Measurements from ENCODE around the gene CAMK2B. TPM values are rescaled to one million over a fixed set of nuclear protein-coding genes. Genes with fewer than 3 reads are reported as not detected.

Gene CAMK2B
- total and polyA plus RNA-seq, 2 of the 13 experiments (the other 11 are each of a cell fraction or from before 2014, with no cell fraction given), result 0.27 to 0.48 TPM

DNA sequence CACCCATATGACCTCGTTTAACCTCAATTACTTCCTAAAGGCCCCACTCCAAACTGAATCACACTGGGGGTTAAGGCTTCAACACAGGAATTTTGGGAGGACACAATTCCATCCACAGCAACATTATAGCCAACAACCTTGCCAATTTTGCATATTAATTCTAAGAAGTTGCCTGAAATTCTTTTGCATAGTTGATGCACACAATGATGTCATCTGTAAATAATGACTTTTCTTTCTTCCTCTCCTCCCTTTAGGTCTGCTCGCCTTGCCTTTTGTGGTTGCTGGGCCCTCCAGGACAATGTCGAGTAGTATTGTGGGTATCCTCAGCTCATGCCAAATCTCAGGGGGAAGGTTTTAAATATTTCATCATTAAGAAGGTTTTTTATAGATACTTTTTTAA lies 16.0 kb upstream of the CAMK2B start:
- Histone ChIP-seq H3K27ac (ENCODE audit: extremely low read length, insufficient read depth, low read length) (no peak overlapping the region), H3K36me3 (replicated peaks in 1 of 2; ENCODE audit: control insufficient read depth in 1 of 2, insufficient read depth in 2 of 2, low read length in 2 of 2) (no peaks in the 10 kb centered on the region), H3K9ac (ENCODE audit: insufficient read depth, low read depth, low read length) (no peak overlapping the region), H2AFZ (ENCODE audit: low read length) (no peak overlapping the region), H3K4me3 (replicated peaks in 1 of 3; ENCODE audit: insufficient read depth in 1 of 3, low read depth in 2 of 3, low read length in 3 of 3) (no peak overlapping the region), H3K4me1 (ENCODE audit: insufficient read depth, low read length) (no peaks in the 10 kb centered on the region), H3K4me2 (ENCODE audit: low read depth, low read length) (no peak overlapping the region), H3K79me2 (ENCODE audit: insufficient read depth, low read length) (no peaks in the 10 kb centered on the region), H3K9me3 (ENCODE audit: low read length) (no peaks in the 10 kb centered on the region), H3K27me3 (ENCODE audit: control insufficient read depth in 1 of 2, insufficient read depth in 2 of 2, low read length in 2 of 2) (peaks cover under 1 to 3% of the 10 kb centered on the region in 2 experiments; a peak in 3 of 5 replicates), H4K20me1 (ENCODE audit: insufficient read depth, low read length) (no peaks in the 10 kb centered on the region)
- intact Hi-C loops (cut with micrococcal nuclease; ENCODE audit: unreplicated experiment) (no loop called here), in situ Hi-C loops (cut with HindIII; ENCODE audit: extremely low pct_ligation_motif_present, low pct_unique_long_range_greater_than_20kb) (no loop called here)
- 11% methylated on average over 3 of the region's 3 CpGs for WGBS (ENCODE audit: low lambda C conversion rate)
- BruUV-seq (replicated peaks), result no TSS peak
- TF ChIP-seq ZKSCAN8 (CRISPR knock-in tag; IDR thresholded peaks at IDR 0.05; ENCODE audit: borderline replicate concordance), result no peak
- TF ChIP-seq, protein P1, sequence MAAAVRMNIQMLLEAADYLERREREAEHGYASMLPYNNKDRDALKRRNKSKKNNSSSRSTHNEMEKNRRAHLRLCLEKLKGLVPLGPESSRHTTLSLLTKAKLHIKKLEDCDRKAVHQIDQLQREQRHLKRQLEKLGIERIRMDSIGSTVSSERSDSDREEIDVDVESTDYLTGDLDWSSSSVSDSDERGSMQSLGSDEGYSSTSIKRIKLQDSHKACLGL (CRISPR knock-in tag; IDR thresholded peaks at IDR 0.05), result no peak
- TF ChIP-seq ATF7 (IDR thresholded peaks at IDR 0.05), result peak; percentile 71
- TF ChIP-seq ATF7 (CRISPR knock-in tag; IDR thresholded peaks at IDR 0.05), result no peak
- CTCF ChIA-PET (ENCODE audit: low intra/inter-chr PET ratio, low total read pairs), result no interaction called here
- FAIRE-seq, result no peak
- POLR2A ChIA-PET, result no interaction called here
- no peak for ATAC-seq
- no peak for DNase-seq (ENCODE audit: low spot score)

DNA sequence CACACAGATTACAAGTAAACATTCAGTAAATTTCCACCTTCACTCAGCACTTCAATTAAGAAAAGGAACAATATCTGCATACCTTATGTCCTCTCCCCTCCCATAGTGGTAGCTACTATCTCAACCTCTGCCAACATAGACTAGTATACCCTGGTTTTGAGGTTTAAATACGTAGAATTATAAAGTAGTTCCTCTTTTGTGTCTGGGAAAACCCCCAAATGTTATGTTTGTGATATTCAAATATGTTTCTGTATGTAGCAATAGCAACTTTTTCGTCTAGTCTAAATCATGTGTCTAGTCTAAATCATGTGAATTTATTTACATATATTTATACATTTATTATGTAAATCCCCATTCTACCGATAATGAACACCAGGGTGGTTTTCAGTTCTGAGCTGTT lies 13.2 kb upstream of the CAMK2B start:
- no TSS peak for BruUV-seq (replicated peaks)
- Histone ChIP-seq H3K27ac (ENCODE audit: extremely low read length, insufficient read depth, low read length) (no peak overlapping the region), H3K4me2 (ENCODE audit: low read depth, low read length) (no peak overlapping the region), H2AFZ (ENCODE audit: low read length) (no peak overlapping the region), H3K36me3 (replicated peaks in 1 of 2; ENCODE audit: control insufficient read depth in 1 of 2, insufficient read depth in 2 of 2, low read length in 2 of 2) (no peaks in the 10 kb centered on the region), H3K79me2 (ENCODE audit: insufficient read depth, low read length) (no peaks in the 10 kb centered on the region), H3K9me3 (ENCODE audit: low read length) (no peaks in the 10 kb centered on the region), H3K9ac (ENCODE audit: insufficient read depth, low read depth, low read length) (no peak overlapping the region), H4K20me1 (ENCODE audit: insufficient read depth, low read length) (no peaks in the 10 kb centered on the region), H3K4me1 (ENCODE audit: insufficient read depth, low read length) (no peaks in the 10 kb centered on the region), H3K4me3 (replicated peaks in 1 of 3; ENCODE audit: insufficient read depth in 1 of 3, low read depth in 2 of 3, low read length in 3 of 3) (no peak overlapping the region), H3K27me3 (ENCODE audit: control insufficient read depth in 1 of 2, insufficient read depth in 2 of 2, low read length in 2 of 2) (peaks cover 8 to 9% of the 10 kb centered on the region in 2 experiments; a peak in 4 of 5 replicates)
- WGBS (ENCODE audit: low lambda C conversion rate), result 1% methylated on average over 3 of the region's 3 CpGs
- in situ Hi-C loops (cut with HindIII; ENCODE audit: extremely low pct_ligation_motif_present, low pct_unique_long_range_greater_than_20kb) (no loop called here), intact Hi-C loops (cut with micrococcal nuclease; ENCODE audit: unreplicated experiment) (no loop called here)
- ATAC-seq (no peak), FAIRE-seq (no peak), DNase-seq (ENCODE audit: low spot score) (no peak)
- ChIA-PET CTCF (ENCODE audit: low intra/inter-chr PET ratio, low total read pairs) (no interaction called here), POLR2A (no interaction called here)
- TF ChIP-seq ZNF484 (CRISPR knock-in tag; IDR thresholded peaks at IDR 0.05; ENCODE audit: borderline replicate concordance, low read depth) (no peak), ZNF235 (CRISPR knock-in tag; IDR thresholded peaks at IDR 0.05; ENCODE audit: borderline replicate concordance) (no peak), ZNF652 (CRISPR knock-in tag; IDR thresholded peaks at IDR 0.05; ENCODE audit: borderline replicate concordance, low read depth) (no peak), ZNF446 (CRISPR knock-in tag; IDR thresholded peaks at IDR 0.05) (no peak), THAP11 (CRISPR knock-in tag; IDR thresholded peaks at IDR 0.05) (no peak), SALL1 (CRISPR knock-in tag; IDR thresholded peaks at IDR 0.05) (no peak)
- TF ChIP-seq, protein P2, sequence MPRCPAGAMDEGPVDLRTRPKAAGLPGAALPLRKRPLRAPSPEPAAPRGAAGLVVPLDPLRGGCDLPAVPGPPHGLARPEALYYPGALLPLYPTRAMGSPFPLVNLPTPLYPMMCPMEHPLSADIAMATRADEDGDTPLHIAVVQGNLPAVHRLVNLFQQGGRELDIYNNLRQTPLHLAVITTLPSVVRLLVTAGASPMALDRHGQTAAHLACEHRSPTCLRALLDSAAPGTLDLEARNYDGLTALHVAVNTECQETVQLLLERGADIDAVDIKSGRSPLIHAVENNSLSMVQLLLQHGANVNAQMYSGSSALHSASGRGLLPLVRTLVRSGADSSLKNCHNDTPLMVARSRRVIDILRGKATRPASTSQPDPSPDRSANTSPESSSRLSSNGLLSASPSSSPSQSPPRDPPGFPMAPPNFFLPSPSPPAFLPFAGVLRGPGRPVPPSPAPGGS (CRISPR knock-in tag; IDR thresholded peaks at IDR 0.05), result no peak
- TF ChIP-seq, protein P3, sequence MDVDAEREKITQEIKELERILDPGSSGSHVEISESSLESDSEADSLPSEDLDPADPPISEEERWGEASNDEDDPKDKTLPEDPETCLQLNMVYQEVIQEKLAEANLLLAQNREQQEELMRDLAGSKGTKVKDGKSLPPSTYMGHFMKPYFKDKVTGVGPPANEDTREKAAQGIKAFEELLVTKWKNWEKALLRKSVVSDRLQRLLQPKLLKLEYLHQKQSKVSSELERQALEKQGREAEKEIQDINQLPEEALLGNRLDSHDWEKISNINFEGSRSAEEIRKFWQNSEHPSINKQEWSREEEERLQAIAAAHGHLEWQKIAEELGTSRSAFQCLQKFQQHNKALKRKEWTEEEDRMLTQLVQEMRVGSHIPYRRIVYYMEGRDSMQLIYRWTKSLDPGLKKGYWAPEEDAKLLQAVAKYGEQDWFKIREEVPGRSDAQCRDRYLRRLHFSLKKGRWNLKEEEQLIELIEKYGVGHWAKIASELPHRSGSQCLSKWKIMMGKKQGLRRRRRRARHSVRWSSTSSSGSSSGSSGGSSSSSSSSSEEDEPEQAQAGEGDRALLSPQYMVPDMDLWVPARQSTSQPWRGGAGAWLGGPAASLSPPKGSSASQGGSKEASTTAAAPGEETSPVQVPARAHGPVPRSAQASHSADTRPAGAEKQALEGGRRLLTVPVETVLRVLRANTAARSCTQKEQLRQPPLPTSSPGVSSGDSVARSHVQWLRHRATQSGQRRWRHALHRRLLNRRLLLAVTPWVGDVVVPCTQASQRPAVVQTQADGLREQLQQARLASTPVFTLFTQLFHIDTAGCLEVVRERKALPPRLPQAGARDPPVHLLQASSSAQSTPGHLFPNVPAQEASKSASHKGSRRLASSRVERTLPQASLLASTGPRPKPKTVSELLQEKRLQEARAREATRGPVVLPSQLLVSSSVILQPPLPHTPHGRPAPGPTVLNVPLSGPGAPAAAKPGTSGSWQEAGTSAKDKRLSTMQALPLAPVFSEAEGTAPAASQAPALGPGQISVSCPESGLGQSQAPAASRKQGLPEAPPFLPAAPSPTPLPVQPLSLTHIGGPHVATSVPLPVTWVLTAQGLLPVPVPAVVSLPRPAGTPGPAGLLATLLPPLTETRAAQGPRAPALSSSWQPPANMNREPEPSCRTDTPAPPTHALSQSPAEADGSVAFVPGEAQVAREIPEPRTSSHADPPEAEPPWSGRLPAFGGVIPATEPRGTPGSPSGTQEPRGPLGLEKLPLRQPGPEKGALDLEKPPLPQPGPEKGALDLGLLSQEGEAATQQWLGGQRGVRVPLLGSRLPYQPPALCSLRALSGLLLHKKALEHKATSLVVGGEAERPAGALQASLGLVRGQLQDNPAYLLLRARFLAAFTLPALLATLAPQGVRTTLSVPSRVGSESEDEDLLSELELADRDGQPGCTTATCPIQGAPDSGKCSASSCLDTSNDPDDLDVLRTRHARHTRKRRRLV (CRISPR knock-in tag; IDR thresholded peaks at IDR 0.05), result no peak
